Nasal cavity respiratory epithelium epithelial cell of viscerocranial mucosa (primary cell): ENCODE measurements around the gene RPL29. TPM values are rescaled to one million over a fixed set of nuclear protein-coding genes. Genes with fewer than 3 reads are reported as not detected.

Experiments
- total RNA-seq: library from RNA; depleted of rRNA; stranded (reverse); fragments of >200 nt; gene quantifications from 2 replicates; pipeline ENCODE4 v1.2.3, GENCODE V29; 2014

RPL29 gene
- total RNA-seq: 839 and 989 TPM in 2 replicates

GRCh38 chr3:51995346-51996163 is at the start of gene RPL29:
Gene RPL29, minus strand, starts transcription at chr3:51995895. Its CDS starts 434 bp downstream, at chr3:51995461.

GRCh38 chr3:51982838-51983577 is 12.7 kb downstream of the RPL29 start, which contains the start of gene ACY1:
Gene ACY1, plus strand, starts transcription at chr3:51983535. Its CDS starts 530 bp downstream, at chr3:51984065.

GRCh38 chr3:51974963-51975851 is 20.5 kb downstream of the RPL29 start, which contains the start of gene ABHD14A:
Gene ABHD14A, plus strand, starts transcription at chr3:51975064. Its CDS starts 72 bp downstream, at chr3:51975136.

GRCh38 chr3:51967384-51968169 is 28.1 kb downstream of the RPL29 start, which contains the start of gene PCBP4:
Gene PCBP4, minus strand, starts transcription at chr3:51967454. Its CDS starts 6,214 bp downstream, at chr3:51961240.

GRCh38 chr3:51955175-51955892 is 40.4 kb downstream of the RPL29 start, which contains the start of gene GPR62:
Gene GPR62, plus strand, starts transcription at chr3:51955381. Its CDS starts 272 bp downstream, at chr3:51955653.

Other genes with a start within 250 kb of the RPL29 start
- gene IQCF6, start 216.7 kb downstream of the RPL29 start, total RNA-seq: not detected in 2 replicates
- not detected in 2 replicates for gene IQCF2, start 134.3 kb downstream of the RPL29 start, total RNA-seq
- not detected in 2 replicates for gene IQCF5, start 120.3 kb downstream of the RPL29 start, total RNA-seq
- 0.14 TPM in 1 of 2 replicates, not detected in the other for gene IQCF1, start 92.5 kb downstream of the RPL29 start, total RNA-seq
- gene RRP9, start 54.0 kb downstream of the RPL29 start, total RNA-seq: 38.3 and 40.7 TPM in 2 replicates
- gene PARP3, start 53.5 kb downstream of the RPL29 start, total RNA-seq: 3.1 and 13.2 TPM in 2 replicates
- under 0.01 TPM in 1 of 2 replicates, not detected in the other for gene GPR62, start 40.5 kb downstream of the RPL29 start, total RNA-seq
- gene PCBP4, start 28.4 kb downstream of the RPL29 start, total RNA-seq: 10.3 and 14.7 TPM in 2 replicates
- gene ABHD14B, start 21.8 kb downstream of the RPL29 start, total RNA-seq: 16.4 and 27.0 TPM in 2 replicates
- gene ABHD14A, start 20.8 kb downstream of the RPL29 start, total RNA-seq: 1.7 and 2.5 TPM in 2 replicates
- 56.2 and 72.1 TPM in 2 replicates for gene ACY1, start 12.4 kb downstream of the RPL29 start, total RNA-seq
- 53.3 and 110 TPM in 2 replicates for gene DUSP7, start 60.7 kb upstream of the RPL29 start, total RNA-seq
- 2.3 and 2.4 TPM in 2 replicates for gene POC1A, start 158.5 kb upstream of the RPL29 start, total RNA-seq
- gene ALAS1, start 202.3 kb upstream of the RPL29 start, total RNA-seq: 56.0 and 63.2 TPM in 2 replicates
- 0.07 TPM in 1 of 2 replicates, not detected in the other for gene TLR9, start 229.8 kb upstream of the RPL29 start, total RNA-seq
- gene TWF2, start 243.3 kb upstream of the RPL29 start, total RNA-seq: 37.3 and 51.0 TPM in 2 replicates
- gene PPM1M, start 249.9 kb upstream of the RPL29 start, total RNA-seq: 2.7 and 8.1 TPM in 2 replicates